PC-3 (cell line): ENCODE results near the gene TMCC2. TPM values are rescaled to one million over a fixed set of nuclear protein-coding genes. Genes with fewer than 3 reads are reported as not detected.

Experiments used
- ATAC-seq: fragments of 200-7000 bp; cut with Tn5 transposase; 2 replicates; pipeline ENCODE4 v1.9.1; 2020; ENCODE audit warnings: mild to moderate bottlenecking, moderate library complexity
- BruUV-seq: library from RNA; stranded (reverse); fragments of 400-500 nt; replicated peaks from 2 replicates; lab custom pipeline; 2021; lab: Mats Ljungman, UMichigan
- CTCF ChIA-PET: fragments of 300-600 bp; sonication (Branson Sonifier 250); formaldehyde crosslinking; loops from one replicate; lab custom pipeline; 2022; ENCODE audit warnings: antibody characterized with exemption; lab: Charles Lee
- POLR2A ChIA-PET: fragments of 300-600 bp; sonication (Branson Sonifier 250); formaldehyde crosslinking; loops from one replicate; lab custom pipeline; 2022; ENCODE audit warnings: antibody characterized with exemption; ENCODE audit not compliant: unreplicated experiment; lab: Charles Lee
- DNase-seq: peaks from one replicate; pipeline ENCODE4 v3.0.0-alpha.2; 2015
- H2AFZ ChIP-seq: fragments of 300-600 bp; sonication (generic); 2 replicates; pipeline ENCODE4 v1.6.0; 2016; ENCODE audit warnings: antibody characterized with exemption, low read length
- H3F3A ChIP-seq: fragments of 300-600 bp; sonication (generic); one replicate; pipeline ENCODE4 v1.6.0; 2017; ENCODE audit warnings: antibody characterized with exemption, low read length, control low read depth, mild to moderate bottlenecking; ENCODE audit not compliant: unreplicated experiment
- H3K27ac ChIP-seq: fragments of 300-600 bp; sonication (generic); 2 replicates; pipeline ENCODE4 v1.5.1; 2016; ENCODE audit warnings: mild to moderate bottlenecking, low read length
- H3K27me3 ChIP-seq: fragments of 300-600 bp; sonication (generic); 2 replicates; pipeline ENCODE4 v1.6.1; 2016; ENCODE audit warnings: low read length, mixed read lengths
- H3K36me3 ChIP-seq: fragments of 300-600 bp; sonication (generic); 2 replicates; pipeline ENCODE4 v1.6.1; 2016; ENCODE audit warnings: low read depth, mixed run types, low read length, mixed read lengths
- H3K4me1 ChIP-seq: fragments of 300-600 bp; sonication (generic); 2 replicates; pipeline ENCODE4 v1.5.1; 2016; ENCODE audit warnings: low read length; ENCODE audit not compliant: insufficient read depth
- H3K4me2 ChIP-seq: fragments of 300-600 bp; sonication (generic); 2 replicates; pipeline ENCODE4 v1.6.0; 2016; ENCODE audit warnings: low read length
- H3K4me3 ChIP-seq: fragments of 300-600 bp; sonication (generic); 2 replicates; pipeline ENCODE4 v1.5.1; 2016; ENCODE audit warnings: mild to moderate bottlenecking, low read length, mixed read lengths
- H3K79me2 ChIP-seq: fragments of 300-600 bp; sonication (generic); 2 replicates; pipeline ENCODE4 v1.6.1; 2017; ENCODE audit warnings: low read length, mixed read lengths
- H3K9ac ChIP-seq: fragments of 300-600 bp; sonication (generic); 2 replicates; pipeline ENCODE4 v1.6.0; 2016; ENCODE audit warnings: mild to moderate bottlenecking, low read length
- H3K9me2 ChIP-seq: fragments of 300-600 bp; sonication (generic); replicated peaks from 2 replicates; pipeline ENCODE4 v1.6.1; 2016; ENCODE audit warnings: mixed run types, low read length, mixed read lengths
- H3K9me3 ChIP-seq: fragments of 300-600 bp; sonication (generic); 2 replicates; pipeline ENCODE4 v1.6.1; 2016; ENCODE audit warnings: low read length, mixed read lengths
- H4K20me1 ChIP-seq: fragments of 300-600 bp; sonication (generic); 2 replicates; pipeline ENCODE4 v1.6.1; 2016; ENCODE audit warnings: low read length, mixed read lengths
- EZH2 ChIP-seq: fragments of 300-600 bp; sonication (generic); IDR thresholded peaks from one replicate; pipeline ENCODE4 v1.6.1; 2017; ENCODE audit warnings: antibody characterized with exemption, mild to moderate bottlenecking, low read length; ENCODE audit not compliant: unreplicated experiment
- EZH2phosphoT487 ChIP-seq: fragments of 300-600 bp; sonication (generic); IDR thresholded peaks from 2 replicates; pipeline ENCODE4 v1.6.1; 2018; ENCODE audit warnings: mild to moderate bottlenecking, antibody characterized with exemption, low read length, borderline replicate concordance
- intact Hi-C: fragments of 100-400 bp; cut with micrococcal nuclease; formaldehyde crosslinking; loops from 2 replicates; pipeline ENCODE4 v1.9.0; 2023
- total RNA-seq: library from RNA; depleted of rRNA; stranded (reverse); fragments of >200 nt; gene quantifications from 2 replicates; pipeline ENCODE4 v1.2.3, GENCODE V29; 2014
- TF ChIP-seq, protein P1 (sequence below): fragments of 300-600 bp; sonication (generic); conservative IDR thresholded peaks from 2 replicates; pipeline ENCODE4 v1.5.1; 2017; ENCODE audit warnings: antibody characterized with exemption, low read depth, mild to moderate bottlenecking, low read length

The TMCC2 gene
- total RNA-seq, 1 experiment from 2014 or later: 8.7 TPM

DNA sequence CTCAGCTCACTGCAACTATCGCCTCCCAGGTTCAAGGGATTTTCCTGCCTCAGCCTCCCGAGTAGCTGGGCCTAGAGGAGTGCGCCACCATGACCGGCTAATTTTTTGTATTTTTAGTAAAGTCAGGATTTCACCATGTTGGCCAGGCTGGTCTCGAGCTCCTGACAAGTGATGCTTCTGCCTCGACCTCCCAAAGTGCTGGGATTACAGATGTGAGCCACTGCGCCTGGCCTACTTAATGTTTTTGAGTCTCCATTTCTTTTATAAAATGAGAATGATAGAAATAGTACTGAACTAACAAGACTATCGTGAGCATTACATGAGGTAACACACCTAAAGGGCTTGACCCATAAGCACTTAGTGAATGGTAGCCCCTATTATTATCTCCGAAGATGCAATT lies 72.4 kb downstream of the TMCC2 start:
- H3K4me3 ChIP-seq: no peak overlapping the region
- H3K9me3 ChIP-seq: no peaks in the 10 kb centered on the region
- H3K27me3 ChIP-seq: no peaks in the 10 kb centered on the region
- intact Hi-C loops: no loop called here
- POLR2A ChIA-PET: no interaction called here
- peaks cover 37% of the 10 kb centered on the region for H3K4me1 ChIP-seq
- no peaks in the 10 kb centered on the region for H3F3A ChIP-seq
- TF ChIP-seq EZH2phosphoT487 (no peak), EZH2 (no peak)
- TF ChIP-seq, protein P1, sequence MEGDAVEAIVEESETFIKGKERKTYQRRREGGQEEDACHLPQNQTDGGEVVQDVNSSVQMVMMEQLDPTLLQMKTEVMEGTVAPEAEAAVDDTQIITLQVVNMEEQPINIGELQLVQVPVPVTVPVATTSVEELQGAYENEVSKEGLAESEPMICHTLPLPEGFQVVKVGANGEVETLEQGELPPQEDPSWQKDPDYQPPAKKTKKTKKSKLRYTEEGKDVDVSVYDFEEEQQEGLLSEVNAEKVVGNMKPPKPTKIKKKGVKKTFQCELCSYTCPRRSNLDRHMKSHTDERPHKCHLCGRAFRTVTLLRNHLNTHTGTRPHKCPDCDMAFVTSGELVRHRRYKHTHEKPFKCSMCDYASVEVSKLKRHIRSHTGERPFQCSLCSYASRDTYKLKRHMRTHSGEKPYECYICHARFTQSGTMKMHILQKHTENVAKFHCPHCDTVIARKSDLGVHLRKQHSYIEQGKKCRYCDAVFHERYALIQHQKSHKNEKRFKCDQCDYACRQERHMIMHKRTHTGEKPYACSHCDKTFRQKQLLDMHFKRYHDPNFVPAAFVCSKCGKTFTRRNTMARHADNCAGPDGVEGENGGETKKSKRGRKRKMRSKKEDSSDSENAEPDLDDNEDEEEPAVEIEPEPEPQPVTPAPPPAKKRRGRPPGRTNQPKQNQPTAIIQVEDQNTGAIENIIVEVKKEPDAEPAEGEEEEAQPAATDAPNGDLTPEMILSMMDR: no peak
- ATAC-seq (no peak), DNase-seq (no peak)
- H3K9me2 ChIP-seq: no peaks in the 10 kb centered on the region
- no peak overlapping the region for H3K27ac ChIP-seq
- H3K36me3 ChIP-seq: no peaks in the 10 kb centered on the region; the same call in 1 of the 2 replicates
- H3K9ac ChIP-seq: no peak overlapping the region
- H4K20me1 ChIP-seq: no peaks in the 10 kb centered on the region
- no TSS peak for BruUV-seq
- no peak overlapping the region for H3K4me2 ChIP-seq
- CTCF ChIA-PET: no interaction called here
- H3K79me2 ChIP-seq: no peaks in the 10 kb centered on the region
- no peak overlapping the region for H2AFZ ChIP-seq

- H3K9ac ChIP-seq: 0 out of 2 replicates have a peak overlapping the region, but pooled peaks have one; percentile 5
These were observed 73.6 kb downstream of the TMCC2 start for GRCh38 chr1:205301205-205301821.

More at GRCh38 chr1:205301205-205301821, 73.6 kb downstream of the TMCC2 start:
- Histone ChIP-seq H3K9me3 (no peaks in the 10 kb centered on the region), H4K20me1 (no peaks in the 10 kb centered on the region), H3K4me3 (peak overlapping the region; percentile 16; the same call in 1 of the 2 replicates), H3K27me3 (no peaks in the 10 kb centered on the region), H3F3A (no peaks in the 10 kb centered on the region), H3K4me1 (peaks cover 30% of the 10 kb centered on the region), H3K27ac (peak overlapping the region; percentile 14; the same call in 1 of the 2 replicates), H3K36me3 (no peaks in the 10 kb centered on the region; the same call in 1 of the 2 replicates), H3K4me2 (peak overlapping the region; percentile 42), H2AFZ (peak overlapping the region; percentile 60; the same call in 1 of the 2 replicates), H3K9me2 (no peaks in the 10 kb centered on the region), H3K79me2 (no peaks in the 10 kb centered on the region)
- no TSS peak for BruUV-seq
- DNase-seq (peak; percentile 56), ATAC-seq (0 out of 2 replicates have a peak, but pooled peaks have one; percentile 9)
- POLR2A ChIA-PET: no interaction called here
- intact Hi-C loops: no loop called here
- CTCF ChIA-PET: no interaction called here
- TF ChIP-seq, protein P1: no peak
- TF ChIP-seq EZH2 (no peak), EZH2phosphoT487 (no peak)
